GM21717 (cell line): ENCODE measurements around the gene CELSR1.
"Not testable (repeated sequence)": the region's sequence is repeated elsewhere in the genome, so short reads cannot be mapped to it uniquely, and the experiment has no call there.

Experiments
- ATAC-seq: cut with Tn5 transposase; IDR thresholded peaks from one replicate; pipeline ENCODE4 v1.9.1; 2021; ENCODE audit warnings: mild to moderate bottlenecking, moderate library complexity; ENCODE audit not compliant: unreplicated experiment

CELSR1 gene

DNA sequence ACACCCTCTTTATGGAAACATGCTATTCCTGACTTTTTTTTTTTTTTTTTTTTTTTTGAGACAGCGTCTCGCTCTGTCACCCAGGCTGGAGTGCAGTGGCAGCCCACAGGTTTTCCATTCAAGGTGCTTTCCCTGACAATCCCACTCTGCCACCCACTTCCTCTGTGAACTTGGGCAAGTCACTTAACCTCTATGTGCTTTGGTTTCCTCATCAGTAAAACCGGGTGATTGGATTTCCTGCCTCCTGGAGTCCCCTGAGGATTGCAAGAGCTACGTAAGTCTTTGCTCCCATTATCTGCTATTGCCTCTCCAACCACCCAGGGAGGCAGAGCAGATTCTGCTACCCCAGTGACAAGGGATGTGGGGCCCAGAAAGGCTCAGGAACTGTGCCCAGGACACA is 54.1 kb downstream of the CELSR1 start:
- no peak for ATAC-seq

DNA sequence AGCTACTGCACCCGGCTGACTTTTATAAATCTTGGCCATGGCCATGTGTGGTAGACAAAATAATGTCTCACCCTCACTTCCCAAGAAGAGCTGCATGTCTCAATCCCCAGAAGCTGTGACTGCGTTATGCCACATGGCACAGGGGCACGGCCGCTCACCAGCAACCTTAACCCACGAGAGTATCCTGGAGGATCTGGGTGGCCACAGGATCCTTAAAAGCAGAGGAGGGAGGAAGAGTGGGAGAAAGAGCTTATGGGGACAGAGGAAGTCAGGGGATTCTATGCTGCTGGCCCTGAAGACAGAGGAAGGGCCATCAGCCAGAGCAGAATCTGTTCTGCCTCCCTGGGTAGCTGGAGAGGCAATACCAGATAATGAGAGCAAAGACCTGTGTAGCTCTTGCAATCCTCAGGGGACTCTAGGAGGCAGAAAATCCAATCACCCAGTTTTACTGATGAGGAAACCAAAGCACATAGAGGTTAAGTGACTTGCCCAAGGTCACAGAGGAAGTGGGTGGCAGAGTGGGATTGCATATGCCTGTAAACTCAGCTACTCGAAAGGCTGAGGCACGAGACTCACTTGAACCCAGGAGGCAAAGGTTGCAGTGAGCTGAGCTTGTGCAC is 55.3 kb downstream of the CELSR1 start:
- ATAC-seq = no peak

DNA sequence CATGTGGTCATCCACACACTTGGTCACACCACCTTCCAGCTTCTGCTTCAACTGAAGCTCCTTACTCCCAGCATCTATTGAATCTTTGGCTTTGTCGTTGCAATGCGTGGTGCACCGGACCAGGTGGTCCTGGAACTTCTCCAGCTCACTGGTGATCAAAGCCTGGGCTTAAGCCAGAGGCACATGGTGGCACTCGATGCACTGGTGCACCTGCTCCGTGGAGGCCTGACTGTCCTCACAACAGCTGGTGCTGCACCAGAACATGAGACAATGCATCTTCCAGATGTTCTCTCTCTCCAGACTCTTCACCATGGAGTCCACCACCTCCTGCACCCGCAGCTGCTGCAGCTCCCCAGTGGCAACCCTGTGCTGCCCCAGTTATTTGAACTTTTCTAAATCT is 56.0 kb downstream of the CELSR1 start:
- ATAC-seq = no peak

- ATAC-seq = no peak
Measured at GRCh38 chr22:46480396-46480795, 57.0 kb downstream of the CELSR1 start.

- ATAC-seq = no peak
Measured at GRCh38 chr22:46479046-46479445, 58.4 kb downstream of the CELSR1 start.

- ATAC-seq = no peak
Measured at GRCh38 chr22:46478083-46478551, 59.3 kb downstream of the CELSR1 start.

DNA sequence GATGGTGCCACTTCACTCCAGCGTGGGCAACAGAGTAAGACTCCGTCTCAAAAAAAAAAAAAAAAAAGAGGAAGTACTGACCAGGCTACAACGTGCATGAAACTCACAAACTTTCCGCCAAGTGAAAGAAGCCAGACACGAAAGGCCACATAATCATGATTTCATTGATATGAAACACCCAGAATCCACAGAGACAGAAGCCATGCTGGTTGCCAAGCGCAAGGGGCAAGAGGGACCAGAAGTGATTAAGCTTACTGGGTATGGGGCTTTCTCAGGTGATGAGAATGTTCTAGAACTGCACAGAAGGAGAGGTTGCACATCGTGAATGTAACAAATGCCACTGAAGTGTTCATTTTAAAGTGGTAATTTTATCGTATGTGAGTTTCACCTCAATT is 60.9 kb downstream of the CELSR1 start:
- no peak for ATAC-seq

DNA sequence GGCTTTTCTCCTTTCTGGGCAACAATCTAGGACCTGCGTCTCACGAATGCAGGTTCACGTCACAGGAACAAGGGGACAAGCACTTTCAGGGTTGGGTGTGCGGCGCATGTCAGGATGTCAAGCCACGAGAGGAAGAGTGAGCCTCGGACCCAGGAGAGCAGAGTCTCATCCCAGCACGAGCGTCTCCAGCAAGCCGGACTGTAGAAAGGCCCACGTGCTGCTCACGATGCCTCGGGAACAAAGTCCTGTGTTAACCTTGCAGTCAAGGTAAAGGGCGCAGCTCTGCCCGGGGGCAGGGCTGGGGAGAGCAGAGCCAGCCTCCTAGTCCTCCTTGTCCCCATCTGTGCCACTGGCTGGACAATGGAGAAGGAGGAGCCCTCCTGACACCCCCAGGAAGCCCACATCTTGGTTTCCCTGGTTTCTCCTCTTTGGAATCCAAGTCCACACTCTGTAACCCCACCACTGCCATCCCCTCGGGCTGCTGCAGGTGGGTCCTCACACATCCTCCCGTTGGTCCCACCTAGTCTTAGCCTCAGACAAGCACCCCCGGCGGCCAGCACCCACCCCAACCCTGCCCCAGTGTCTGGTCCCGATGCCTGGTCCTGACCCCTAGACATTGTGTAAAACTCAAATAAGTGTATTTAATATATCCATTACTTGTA is 63.4 kb downstream of the CELSR1 start:
- ATAC-seq = no peak

DNA sequence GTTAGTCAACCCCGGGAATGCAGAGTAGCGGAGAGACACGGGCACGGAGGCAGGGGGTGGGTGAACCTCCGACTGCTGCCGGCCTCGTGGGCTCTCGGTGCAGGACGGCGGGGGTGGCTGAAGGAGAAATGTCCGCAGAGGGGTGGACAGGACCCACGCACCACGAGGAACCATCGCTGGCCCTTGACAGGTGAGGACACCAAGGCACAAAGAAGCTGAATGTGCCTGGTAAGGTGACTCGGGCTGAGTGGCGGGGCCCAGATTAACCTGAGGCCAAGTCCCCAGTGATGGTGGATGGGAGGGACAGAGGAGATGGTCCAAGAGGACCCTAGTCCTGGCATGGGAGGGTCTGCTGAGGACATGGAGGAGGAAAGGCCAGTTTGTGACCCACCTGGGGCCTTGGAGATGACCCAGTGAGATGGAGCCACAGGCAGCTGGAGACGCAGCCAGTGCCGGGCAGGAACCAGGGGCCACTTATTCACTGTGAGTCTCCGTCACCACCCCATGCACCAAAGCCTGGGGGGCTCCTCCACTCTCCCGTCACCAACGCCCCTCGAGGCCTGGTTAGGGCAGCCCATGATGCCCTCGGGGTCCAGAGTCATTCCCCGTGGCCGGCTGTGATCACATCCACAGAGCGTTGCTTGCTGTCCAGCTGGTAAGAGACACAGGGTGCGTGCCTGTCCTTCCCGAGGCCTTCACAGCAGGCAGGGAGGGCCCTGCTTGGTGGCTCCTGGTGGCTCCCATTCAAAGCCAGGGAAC is 64.2 kb downstream of the CELSR1 start:
- ATAC-seq = no peak

DNA sequence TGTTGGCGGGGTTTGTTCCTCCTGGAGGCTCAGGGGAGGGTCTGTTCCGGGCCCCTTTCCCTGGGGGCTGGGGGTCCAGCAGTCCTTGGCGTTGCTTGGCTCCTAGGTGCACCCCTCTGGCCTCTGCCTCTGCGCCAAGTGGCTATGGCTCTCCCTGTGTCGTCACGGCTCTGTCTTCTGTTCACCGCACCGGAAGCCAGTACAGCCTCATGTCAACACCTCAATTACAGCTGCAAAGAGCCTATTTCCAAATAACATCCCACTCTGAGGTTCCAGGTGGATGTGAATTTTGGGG is 64.8 kb downstream of the CELSR1 start:
- ATAC-seq = no peak

GRCh38 chr22:46471901-46472721 is 65.3 kb downstream of the CELSR1 start:
- no peak for ATAC-seq

DNA sequence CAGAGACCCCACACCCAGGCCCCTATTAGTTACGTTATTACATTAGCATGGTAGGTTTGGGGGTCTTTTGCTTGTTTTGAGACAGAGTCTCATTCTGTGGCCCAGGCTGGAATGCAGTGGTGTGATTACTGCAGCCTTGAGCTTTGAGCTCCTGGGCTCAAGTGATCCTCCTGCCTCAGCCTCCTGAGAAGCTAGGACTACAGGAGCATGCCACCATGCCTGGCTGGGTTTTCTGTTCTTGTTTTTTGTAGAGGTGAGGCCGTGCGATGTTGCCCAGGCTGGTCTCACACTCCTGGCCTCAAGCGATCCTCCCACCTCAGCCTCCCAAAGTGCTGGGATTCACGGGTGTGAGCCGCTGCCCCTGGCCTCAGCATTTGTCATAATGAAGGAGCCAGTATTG is 66.1 kb downstream of the CELSR1 start:
- ATAC-seq = not testable (repeated sequence)

DNA sequence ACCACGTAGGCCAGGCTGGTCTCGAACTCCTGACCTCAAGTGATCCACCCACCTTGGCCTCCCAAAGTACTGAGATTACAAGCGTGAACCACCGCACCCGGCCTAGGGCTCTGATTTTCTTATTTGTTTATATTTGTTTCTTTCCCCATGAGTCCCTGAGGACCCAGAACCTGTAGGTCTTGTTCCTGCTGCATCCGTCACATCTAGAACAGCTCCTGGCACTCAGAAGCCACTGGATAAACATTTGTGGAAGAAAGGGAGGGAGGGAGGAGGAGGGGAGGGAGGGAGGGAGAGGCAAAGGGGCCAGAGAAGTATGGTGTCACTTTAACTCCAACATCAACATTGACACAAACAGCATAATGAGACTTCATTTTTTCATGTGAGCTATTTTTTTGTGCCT is 67.7 kb downstream of the CELSR1 start:
- ATAC-seq = no peak

GRCh38 chr22:46467006-46467405 is 70.4 kb downstream of the CELSR1 start:
- ATAC-seq = no peak

- no peak for ATAC-seq
Measured at GRCh38 chr22:46466255-46466676, 71.2 kb downstream of the CELSR1 start.

GRCh38 chr22:46465793-46466192 is 71.6 kb downstream of the CELSR1 start:
- ATAC-seq = no peak

DNA sequence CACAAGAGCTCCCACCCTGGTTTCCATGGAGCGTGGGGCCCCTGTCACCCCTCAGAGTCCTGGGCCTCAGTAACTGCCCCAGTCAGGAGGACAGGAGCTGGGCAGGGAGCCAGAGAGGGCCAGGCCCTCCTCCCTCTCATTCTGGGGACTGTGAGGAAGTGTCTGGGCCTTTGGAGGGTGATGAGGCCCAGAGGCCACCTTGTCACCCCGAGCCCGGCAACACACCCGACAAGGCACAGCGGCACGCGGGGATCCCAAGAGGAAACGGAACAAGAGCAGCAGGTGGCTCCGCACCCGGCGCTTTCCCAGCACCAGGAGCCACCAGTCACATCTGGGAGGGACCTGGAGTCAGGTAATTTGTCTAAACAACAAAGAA is 72.1 kb downstream of the CELSR1 start:
- ATAC-seq = no peak

GRCh38 chr22:46464701-46465344 is 72.6 kb downstream of the CELSR1 start:
- no peak for ATAC-seq

GRCh38 chr22:46464296-46464695 is 73.1 kb downstream of the CELSR1 start:
- ATAC-seq = no peak

- ATAC-seq = no peak
Measured at GRCh38 chr22:46463435-46464227, 73.8 kb downstream of the CELSR1 start.
